Liver (tissue), 9 donors: ENCODE results near the gene KMT2E. TPM values are rescaled to one million over a fixed set of nuclear protein-coding genes. Genes with fewer than 3 reads are reported as not detected.

Experiments used
- DNase-seq: peaks from one replicate; pipeline ENCODE4 v3.0.0-alpha.2; 2017; ENCODE audit warnings: low spot score
- H3K27ac ChIP-seq, 2 donors: one replicate each; pipeline ENCODE4 v1.7.0; 2013; ENCODE audit warnings: inconsistent platforms in 2 of 2, low read length in 2 of 2, control low read depth in 1 of 2, low read depth in 1 of 2, mild to moderate bottlenecking in 1 of 2
- H3K27me3 ChIP-seq, 4 donors: one replicate each; pipeline versions ENCODE4 v1.6.1 to v1.7.0; 2013; ENCODE audit warnings: low read length in 3 of 4, inconsistent platforms in 1 of 4, mild to moderate bottlenecking in 1 of 4, moderate library complexity in 1 of 4; ENCODE audit not compliant: control insufficient read depth in 4 of 4, insufficient read depth in 4 of 4
- H3K36me3 ChIP-seq, 4 donors: one replicate each; pipeline versions ENCODE4 v1.6.1 to v1.7.0; 2013; ENCODE audit warnings: low read length in 3 of 4, mild to moderate bottlenecking in 3 of 4, low read depth in 1 of 4, moderate library complexity in 1 of 4; ENCODE audit not compliant: control insufficient read depth in 4 of 4, insufficient read depth in 3 of 4
- H3K4me1 ChIP-seq, 4 donors: one replicate each; pipeline versions ENCODE4 v1.6.1 to v1.7.0; 2013; ENCODE audit warnings: low read length in 3 of 4, mild to moderate bottlenecking in 3 of 4, moderate library complexity in 1 of 4; ENCODE audit not compliant: control insufficient read depth in 4 of 4, insufficient read depth in 4 of 4
- H3K4me3 ChIP-seq, 3 donors: one replicate each; pipeline versions ENCODE4 v1.6.1 to v1.7.0; 2013; ENCODE audit warnings: low read length in 3 of 3, control low read depth in 1 of 3, low read depth in 1 of 3, mild to moderate bottlenecking in 1 of 3
- H3K9ac ChIP-seq, 2 donors: one replicate each; pipeline ENCODE4 v1.7.0; 2013; ENCODE audit warnings: low read length in 2 of 2, mild to moderate bottlenecking in 2 of 2, moderate library complexity in 2 of 2, control low read depth in 1 of 2, low read depth in 1 of 2
- H3K9me3 ChIP-seq, 4 donors: one replicate each; pipeline versions ENCODE4 v1.6.1 to v1.7.0; 2013; ENCODE audit warnings: low read length in 3 of 4; ENCODE audit not compliant: control insufficient read depth in 4 of 4
- ATF3 ChIP-seq: IDR thresholded peaks from 2 replicates; pipeline ENCODE4 v1.6.1; 2016; ENCODE audit warnings: antibody characterized with exemption
- CTCF ChIP-seq: fragments of 150-350 bp; IDR thresholded peaks from 2 replicates; pipeline ENCODE4 v1.5.1; 2017; ENCODE audit warnings: improper control_type of control experiment, low read depth, low read length; ENCODE audit not compliant: missing input control
- EGR1 ChIP-seq, 2 donors: IDR thresholded peaks; 2 replicates each; pipeline ENCODE4 v1.6.1; 2016 to 2018; ENCODE audit warnings: antibody characterized with exemption in 2 of 2, low read depth in 2 of 2
- FOXA1 ChIP-seq: IDR thresholded peaks from 2 replicates; pipeline ENCODE4 v1.6.1; 2016; ENCODE audit warnings: antibody characterized with exemption
- FOXA2 ChIP-seq: IDR thresholded peaks from 2 replicates; pipeline ENCODE4 v1.6.1; 2016; ENCODE audit warnings: antibody characterized with exemption
- GABPA ChIP-seq, 2 donors: IDR thresholded peaks in 1 of 2; conservative IDR thresholded peaks in 1 of 2; 2 replicates each; pipeline ENCODE4 v1.6.1; 2016; ENCODE audit warnings: antibody characterized with exemption in 2 of 2, mild to moderate bottlenecking in 1 of 2, moderate library complexity in 1 of 2
- HNF4A ChIP-seq, 2 donors: conservative IDR thresholded peaks; 2 replicates each; pipeline ENCODE4 v1.6.1; 2016; ENCODE audit warnings: antibody characterized with exemption in 2 of 2, mild to moderate bottlenecking in 2 of 2
- HNF4G ChIP-seq: IDR thresholded peaks from 2 replicates; pipeline ENCODE4 v1.6.1; 2016; ENCODE audit warnings: antibody characterized with exemption
- JUND ChIP-seq, 2 donors: IDR thresholded peaks; 2 replicates each; pipeline ENCODE4 v1.6.1; 2016; ENCODE audit warnings: antibody characterized with exemption in 2 of 2
- MAX ChIP-seq: IDR thresholded peaks from 2 replicates; pipeline ENCODE4 v1.6.1; 2016; ENCODE audit warnings: antibody characterized with exemption
- NR2F2 ChIP-seq: IDR thresholded peaks from 2 replicates; pipeline ENCODE4 v1.6.1; 2016; ENCODE audit warnings: antibody characterized with exemption
- RAD21 ChIP-seq, 2 donors: IDR thresholded peaks; 2 replicates each; pipeline ENCODE4 v1.6.1; 2016; ENCODE audit warnings: antibody characterized with exemption in 2 of 2, mild to moderate bottlenecking in 2 of 2
- REST ChIP-seq: IDR thresholded peaks from 2 replicates; pipeline ENCODE4 v1.6.1; 2016; ENCODE audit warnings: antibody characterized with exemption, mild to moderate bottlenecking
- RXRA ChIP-seq, 2 donors: IDR thresholded peaks; 2 replicates each; pipeline ENCODE4 v1.6.1; 2017 to 2018; ENCODE audit warnings: antibody characterized with exemption in 2 of 2, mild to moderate bottlenecking in 1 of 2
- SP1 ChIP-seq: IDR thresholded peaks from 2 replicates; pipeline ENCODE4 v1.6.1; 2018; ENCODE audit warnings: antibody characterized with exemption, mild to moderate bottlenecking
- TAF1 ChIP-seq: conservative IDR thresholded peaks from 2 replicates; pipeline ENCODE4 v1.6.1; 2016; ENCODE audit warnings: antibody characterized with exemption, mild to moderate bottlenecking
- YY1 ChIP-seq: IDR thresholded peaks from 2 replicates; pipeline ENCODE4 v1.6.1; 2016; ENCODE audit warnings: antibody characterized with exemption, mild to moderate bottlenecking
- ZBTB33 ChIP-seq: IDR thresholded peaks from 2 replicates; pipeline ENCODE4 v1.6.1; 2016; ENCODE audit warnings: antibody characterized with exemption
- WGBS: extraction: QIAGEN DNeasy Blood & Tissue Kit; methylation state at CpG from one replicate; pipeline ENCODE4 v1.1.7; 2013; 5-methylcytosine and 5-hydroxymethylcytosine counted together
- polyA plus RNA-seq, 2 donors: library from polyadenylated mRNA; stranded (reverse) in 1 of 2; unstranded in 1 of 2; fragments of 200-250 nt in 1 of 2; fragments of >200 nt in 1 of 2; fragmentation: Nextera tagmentation in 1 of 2; extraction: Ambion mirVana in 1 of 2; gene quantifications; one replicate each; pipeline versions ENCODE4 v1.2.1 to v1.2.3, GENCODE V29; 2013 to 2015
- total RNA-seq, 2 donors: library from RNA; depleted of rRNA; stranded (reverse); fragments of >200 nt; gene quantifications; one replicate each; pipeline ENCODE4 v1.2.3, GENCODE V29; 2014
- donor health status: healthy.
- donor health status: healthy.
- donor health status: healthy.
- donor health status: healthy.
- donor health status: healthy.

The KMT2E gene
- total and polyA plus RNA-seq, 4 donors = 7.1 to 55.6 (median 42.4) TPM

- H3K36me3 ChIP-seq = no peaks in the 10 kb centered on the region
- H3K9ac ChIP-seq = no peak overlapping the region
- no peaks in the 10 kb centered on the region for H3K9me3 ChIP-seq
- no peak overlapping the region for H3K4me3 ChIP-seq
- 83% methylated on average over 2 of the region's 2 CpGs for WGBS
- H3K27ac ChIP-seq = no peak overlapping the region
- DNase-seq = no peak
- TF ChIP-seq FOXA1 (no peak), MAX (no peak), JUND (IDR thresholded peaks at IDR 0.05) (no peak), RAD21 (IDR thresholded peaks at IDR 0.05) (no peak), CTCF (no peak)
- peaks cover 3 to 35% (median 13%) of the 10 kb centered on the region in 4 donors for H3K4me1 ChIP-seq
- no peaks in the 10 kb centered on the region for H3K27me3 ChIP-seq
Observed at GRCh38 chr7:105026750-105027149, 12.7 kb downstream of the KMT2E start.

GRCh38 chr7:105027176-105027853 is 13.3 kb downstream of the KMT2E start:
- Histone ChIP-seq H3K4me3 (no peak overlapping the region), H3K9ac (no peak overlapping the region), H3K9me3 (no peaks in the 10 kb centered on the region), H3K27ac (no peak overlapping the region), H3K4me1 (peaks cover 3 to 30% (median 11%) of the 10 kb centered on the region in 4 donors), H3K36me3 (no peaks in the 10 kb centered on the region), H3K27me3 (no peaks in the 10 kb centered on the region)
- WGBS = 63% methylated on average over 2 of the region's 2 CpGs
- TF ChIP-seq HNF4G = no peak
- no peak for TF ChIP-seq TAF1
- TF ChIP-seq REST = no peak
- TF ChIP-seq MAX = no peak
- no peak for TF ChIP-seq GABPA (IDR thresholded peaks at IDR 0.05 in 1 of 2, conservative IDR thresholded peaks at IDR 0.05 in 1 of 2)
- no peak for TF ChIP-seq SP1
- no peak for TF ChIP-seq FOXA2
- no peak for TF ChIP-seq YY1
- TF ChIP-seq JUND (IDR thresholded peaks at IDR 0.05) = no peak
- no peak for TF ChIP-seq HNF4A (conservative IDR thresholded peaks at IDR 0.05)
- no peak for TF ChIP-seq CTCF
- no peak for TF ChIP-seq RAD21 (IDR thresholded peaks at IDR 0.05)
- no peak for TF ChIP-seq ZBTB33
- TF ChIP-seq NR2F2 = no peak
- TF ChIP-seq ATF3 = no peak
- no peak for TF ChIP-seq FOXA1
- TF ChIP-seq EGR1 (IDR thresholded peaks at IDR 0.05; ENCODE audit: low read depth in 2 of 2) = no peak
- TF ChIP-seq RXRA (IDR thresholded peaks at IDR 0.05) = no peak
- DNase-seq = no peak
